Smooth muscle cell (in vitro differentiated cells): Measurements from ENCODE around the gene IP6K2. TPM values are rescaled to one million over a fixed set of nuclear protein-coding genes. Genes with fewer than 3 reads are reported as not detected.
"Not testable (repeated sequence)": the region's sequence is repeated elsewhere in the genome, so short reads cannot be mapped to it uniquely, and the experiment has no call there.

Source experiments
- DNase-seq: peaks from one replicate; lab custom pipeline; 2025; ENCODE audit not compliant: unreplicated experiment; lab: John Stamatoyannopoulos, UW
- H2AFZ ChIP-seq: fragments of 200-600 bp; sonication (generic); 2 replicates; pipeline ENCODE4 v1.6.0; 2016; ENCODE audit warnings: antibody characterized with exemption, low read depth, mild to moderate bottlenecking
- H3F3A ChIP-seq: fragments of 200-600 bp; sonication (generic); 2 replicates; pipeline ENCODE4 v1.6.0; 2017; ENCODE audit warnings: antibody characterized with exemption, low read depth
- H3K27ac ChIP-seq: fragments of 200-600 bp; sonication (generic); 2 replicates; pipeline ENCODE4 v1.5.1; 2016; ENCODE audit warnings: low read depth, mild to moderate bottlenecking
- H3K27me3 ChIP-seq: fragments of 200-600 bp; sonication (generic); 2 replicates; pipeline ENCODE4 v1.6.1; 2016; ENCODE audit warnings: low read depth, mild to moderate bottlenecking
- H3K36me3 ChIP-seq: fragments of 200-600 bp; sonication (generic); 2 replicates; pipeline ENCODE4 v1.5.1; 2016; ENCODE audit warnings: low read depth
- H3K4me1 ChIP-seq: fragments of 200-600 bp; sonication (generic); 2 replicates; pipeline ENCODE4 v1.5.1; 2016; ENCODE audit warnings: low read depth
- H3K4me2 ChIP-seq: fragments of 200-600 bp; sonication (generic); 2 replicates; pipeline ENCODE4 v1.6.0; 2016; ENCODE audit warnings: mild to moderate bottlenecking
- H3K4me3 ChIP-seq: fragments of 200-600 bp; sonication (generic); 2 replicates; pipeline ENCODE4 v1.5.1; 2016; ENCODE audit warnings: mild to moderate bottlenecking
- H3K79me2 ChIP-seq: fragments of 200-600 bp; sonication (generic); 2 replicates; pipeline ENCODE4 v1.6.0; 2016; ENCODE audit warnings: low read depth, mild to moderate bottlenecking
- H3K9ac ChIP-seq: fragments of 200-600 bp; sonication (generic); 2 replicates; pipeline ENCODE4 v1.6.0; 2016; ENCODE audit warnings: low read depth
- H3K9me3 ChIP-seq: fragments of 200-600 bp; sonication (generic); replicated peaks from 2 replicates; pipeline ENCODE4 v1.5.1; 2016; ENCODE audit warnings: low read depth
- H4K20me1 ChIP-seq: fragments of 200-600 bp; sonication (generic); 2 replicates; pipeline ENCODE4 v1.6.0; 2016; ENCODE audit warnings: low read depth
- CTCF ChIP-seq: fragments of 200-600 bp; sonication (generic); IDR thresholded peaks from 2 replicates; pipeline ENCODE4 v1.5.1; 2017; ENCODE audit warnings: borderline replicate concordance, mild to moderate bottlenecking, antibody characterized with exemption; ENCODE audit not compliant: insufficient read depth, poor library complexity, severe bottlenecking
- WGBS: methylation state at CpG from one replicate; pipeline ENCODE4 v1.1.7; 2016; ENCODE audit warnings: low lambda C conversion rate; 5-methylcytosine and 5-hydroxymethylcytosine counted together
- polyA plus RNA-seq: library from polyadenylated mRNA; unstranded; fragments of >200 nt; fragmentation: Nextera tagmentation; extraction: Ambion mirVana; gene quantifications from 2 replicates; pipeline ENCODE4 v1.2.1, GENCODE V29; 2016
- total RNA-seq: library from RNA; depleted of rRNA; stranded (reverse); fragments of >200 nt; gene quantifications from 2 replicates; pipeline ENCODE4 v1.2.3, GENCODE V29; 2014

IP6K2 gene
- total and polyA plus RNA-seq, 2 experiments from 2014 or later, result 106 to 124 TPM

- 96% methylated on average over 3 of the region's 3 CpGs for WGBS
- H3K4me2 ChIP-seq, result no peak overlapping the region
- H3K4me1 ChIP-seq, result peaks cover 3% of the 10 kb centered on the region
- TF ChIP-seq CTCF, result no peak
- no peak for DNase-seq
- no peak overlapping the region for H3K9ac ChIP-seq
- H3K4me3 ChIP-seq, result no peak overlapping the region
- no peak overlapping the region for H3K27ac ChIP-seq
- no peaks in the 10 kb centered on the region for H4K20me1 ChIP-seq
- H3K9me3 ChIP-seq, result no peaks in the 10 kb centered on the region
- H2AFZ ChIP-seq, result no peak overlapping the region
- H3K36me3 ChIP-seq, result no peaks in the 10 kb centered on the region
- H3K27me3 ChIP-seq, result no peaks in the 10 kb centered on the region
- H3F3A ChIP-seq, result no peaks in the 10 kb centered on the region
- no peaks in the 10 kb centered on the region for H3K79me2 ChIP-seq
These were observed 21.1 kb upstream of the IP6K2 start for GRCh38 chr3:48738144-48738536.

- not testable (repeated sequence) for H2AFZ ChIP-seq, DNase-seq, H3F3A ChIP-seq, H3K4me3 ChIP-seq, H3K9me3 ChIP-seq, H4K20me1 ChIP-seq, H3K4me2 ChIP-seq, H3K4me1 ChIP-seq, H3K9ac ChIP-seq, H3K27me3 ChIP-seq, H3K27ac ChIP-seq, H3K36me3 ChIP-seq, H3K79me2 ChIP-seq
- WGBS, result 71% methylated on average over 8 of the region's 8 CpGs
These were observed 18.2 kb upstream of the IP6K2 start for GRCh38 chr3:48735075-48735767.

GRCh38 chr3:48734541-48734940 is 17.5 kb upstream of the IP6K2 start:
- not testable (repeated sequence) for H3K4me2 ChIP-seq, H4K20me1 ChIP-seq, H3F3A ChIP-seq, H3K9ac ChIP-seq, H3K27me3 ChIP-seq, H3K4me1 ChIP-seq, H2AFZ ChIP-seq, DNase-seq, H3K4me3 ChIP-seq, H3K36me3 ChIP-seq, H3K79me2 ChIP-seq, H3K27ac ChIP-seq, H3K9me3 ChIP-seq
- 100% methylated on average over 2 of the region's 25 CpGs for WGBS

- H3K36me3 ChIP-seq, H3K4me1 ChIP-seq, H3K4me2 ChIP-seq, DNase-seq, H3K9me3 ChIP-seq, H3K79me2 ChIP-seq, H3K27ac ChIP-seq, H2AFZ ChIP-seq, H4K20me1 ChIP-seq, H3K27me3 ChIP-seq, H3K4me3 ChIP-seq, H3K9ac ChIP-seq, H3F3A ChIP-seq: not testable (repeated sequence)
- 97% methylated on average over 27 of the region's 53 CpGs for WGBS
These were observed 16.9 kb upstream of the IP6K2 start for GRCh38 chr3:48733752-48734518.

- Histone ChIP-seq H3K4me1 (no peaks in the 10 kb centered on the region), H4K20me1 (no peaks in the 10 kb centered on the region), H3F3A (no peaks in the 10 kb centered on the region), H3K79me2 (no peaks in the 10 kb centered on the region), H3K4me3 (no peak overlapping the region), H3K27ac (no peak overlapping the region), H3K9me3 (no peaks in the 10 kb centered on the region), H3K27me3 (no peaks in the 10 kb centered on the region), H3K36me3 (no peaks in the 10 kb centered on the region), H2AFZ (no peak overlapping the region), H3K9ac (no peak overlapping the region), H3K4me2 (no peak overlapping the region)
- no peak for DNase-seq
- TF ChIP-seq CTCF, result no peak
- 96% methylated on average over 8 of the region's 8 CpGs for WGBS
These were observed 10.5 kb upstream of the IP6K2 start for GRCh38 chr3:48727511-48727910.

- H4K20me1 ChIP-seq, H3K4me2 ChIP-seq, H2AFZ ChIP-seq, H3K4me1 ChIP-seq, H3K27me3 ChIP-seq, H3K9me3 ChIP-seq, DNase-seq, H3F3A ChIP-seq, H3K9ac ChIP-seq, H3K27ac ChIP-seq, H3K36me3 ChIP-seq, H3K4me3 ChIP-seq, H3K79me2 ChIP-seq: not testable (repeated sequence)
- WGBS, result 92% methylated on average over 8 of the region's 8 CpGs
These were observed 8.3 kb upstream of the IP6K2 start for GRCh38 chr3:48725185-48725855.
